Hematopoietic multipotent progenitor cell treated with erythropoietin and hydrocortisone succinate and interleukin-3 and kit ligand, for 4 days (in vitro differentiated cells): ENCODE results near the gene BCL2L2.

Experiments
- DNase-seq: peaks from one replicate; pipeline ENCODE4 v3.0.0-alpha.2; 2015

BCL2L2 gene

DNA sequence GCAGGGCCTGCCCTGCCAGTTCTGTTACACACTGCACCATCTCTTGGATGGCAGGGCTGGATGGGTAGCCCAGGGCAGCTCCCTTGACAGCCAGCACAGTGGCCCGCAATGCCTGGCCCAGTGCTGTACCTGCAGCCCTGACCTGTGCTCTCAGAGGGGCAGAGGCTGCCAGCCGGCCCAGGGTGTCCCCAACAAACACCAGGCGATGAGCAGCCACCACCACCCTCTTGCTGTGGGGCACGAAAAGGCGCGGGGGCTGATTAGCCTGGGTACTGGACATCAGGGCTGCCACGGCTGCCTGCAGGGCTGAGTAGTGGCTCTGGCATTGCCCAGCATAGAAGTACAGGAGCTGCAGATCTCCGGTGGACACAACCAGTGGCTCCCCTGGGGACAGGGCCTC is 50.6 kb downstream of the BCL2L2 start:
- DNase-seq = no peak

- peak; percentile 46 for DNase-seq
Observed at GRCh38 chr14:23358042-23358441, 51.4 kb downstream of the BCL2L2 start.

DNA sequence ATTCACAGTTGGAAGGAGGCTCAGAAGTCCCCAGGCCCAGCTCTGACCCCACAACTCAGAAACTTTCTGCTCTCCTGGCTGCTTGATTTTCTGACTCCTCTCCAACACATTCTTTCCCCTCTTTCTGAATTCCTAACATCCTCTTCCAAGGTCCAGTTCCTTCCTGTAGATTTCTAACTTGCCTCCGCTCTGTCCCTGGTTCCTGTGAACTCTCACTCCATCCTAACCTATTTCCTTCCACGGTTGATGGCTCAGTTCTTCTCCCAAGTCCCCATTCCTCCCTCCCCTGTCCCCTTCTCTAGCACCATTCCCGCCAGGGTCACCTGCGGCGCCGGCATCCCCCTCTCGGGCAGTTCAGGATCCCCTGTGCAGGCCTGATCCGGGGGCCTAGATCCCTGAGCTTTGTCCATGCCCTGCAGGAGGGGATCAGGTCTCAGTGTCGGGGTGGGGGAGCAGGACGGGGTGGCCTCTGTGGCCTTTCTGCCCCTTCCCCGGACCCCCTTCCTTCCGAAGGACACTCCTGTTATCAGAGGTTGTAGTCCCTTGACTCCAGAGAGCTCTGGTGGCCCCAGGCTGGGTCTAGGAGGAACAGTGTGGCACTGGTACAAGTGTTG is 52.0 kb downstream of the BCL2L2 start:
- DNase-seq = no peak

DNA sequence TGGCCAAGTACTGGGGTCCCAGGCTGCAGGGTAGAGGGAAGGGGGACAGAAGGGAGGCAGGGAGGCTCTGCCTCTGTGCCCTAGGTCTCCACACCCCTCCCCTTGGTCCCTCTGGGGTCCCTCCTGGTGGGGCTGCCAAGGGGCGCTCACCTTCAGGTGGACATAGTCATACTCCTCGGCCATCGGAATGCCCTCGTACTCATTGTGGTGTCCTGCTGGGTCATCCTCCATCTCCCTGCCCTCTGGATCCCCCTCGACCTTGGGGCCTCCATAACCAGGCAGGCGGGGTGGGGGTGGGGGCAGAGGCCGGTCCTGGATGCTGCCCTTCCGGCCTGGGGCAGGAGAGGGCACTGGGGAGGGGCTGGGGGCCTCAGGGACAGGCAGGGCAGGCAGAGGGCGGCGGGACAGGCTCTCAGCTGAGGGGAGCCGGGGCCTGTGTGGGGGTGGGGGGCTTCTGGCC is 52.6 kb downstream of the BCL2L2 start:
- no peak for DNase-seq

DNA sequence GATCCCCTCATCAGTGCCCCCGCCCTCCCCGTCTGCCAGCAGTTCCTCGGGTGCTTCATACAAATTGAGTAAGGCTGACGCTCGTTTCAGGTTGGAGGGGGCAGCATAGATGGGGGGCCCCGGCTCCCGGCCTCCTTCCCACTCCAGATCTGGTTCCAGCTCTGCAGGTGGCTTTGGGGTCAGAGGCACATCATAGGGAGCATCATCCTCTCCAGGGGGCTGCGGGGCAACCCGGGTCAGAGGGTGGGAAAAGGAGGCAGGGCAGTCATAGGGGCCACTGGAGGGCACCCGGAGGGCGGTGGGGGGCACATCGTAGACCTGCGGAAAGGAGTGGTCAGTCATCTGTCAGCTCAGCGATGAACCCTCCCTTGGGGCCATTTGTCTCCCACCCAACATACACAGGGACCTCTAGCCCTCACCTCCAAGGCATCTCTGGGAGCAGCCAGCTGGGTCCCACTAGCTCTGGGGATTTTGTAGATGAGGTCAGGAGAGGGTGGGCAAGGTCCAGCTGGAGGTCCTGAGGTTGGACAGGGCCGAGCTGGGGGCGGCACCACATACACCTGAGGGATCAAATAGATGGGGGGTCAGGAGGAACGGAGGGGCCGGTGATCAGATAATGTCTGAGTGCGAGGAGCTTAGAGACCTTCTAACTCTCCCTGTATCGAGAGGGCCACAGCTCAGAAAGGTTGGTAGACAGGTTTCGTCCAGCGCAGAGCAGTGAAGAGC is 53.3 kb downstream of the BCL2L2 start:
- DNase-seq = no peak

GRCh38 chr14:23360496-23360895 is 53.9 kb downstream of the BCL2L2 start:
- peak; percentile 28 for DNase-seq

GRCh38 chr14:23361320-23361719 is 54.7 kb downstream of the BCL2L2 start:
- DNase-seq = no peak
